Right lobe of liver (tissue), 4 donors: ENCODE data around the gene GJD2.

Experiments
- CTCF ChIP-seq, 4 donors: fragments of 200-600 bp in 3 of 4; fragments of 450-650 bp in 1 of 4; IDR thresholded peaks; one replicate each; pipeline versions ENCODE4 v1.5.1 to v1.8.0; 2016 to 2022; ENCODE audit warnings: antibody characterized with exemption in 4 of 4, mild to moderate bottlenecking in 2 of 4
- POLR2A ChIP-seq: fragments of 450-650 bp; IDR thresholded peaks from one replicate; pipeline ENCODE4 v1.6.1; 2017; ENCODE audit warnings: antibody characterized with exemption, mild to moderate bottlenecking
- donor health status: DM: no; HTN: no; CAD: no.
- donor health status: DM: no; HTN: no; CAD: no.
- donor health status: DM: no; HTN: yes; CAD: no.

- TF ChIP-seq CTCF (IDR thresholded peaks at IDR 0.05) (no peak), POLR2A (no peak)
These were observed 32.9 kb downstream of the GJD2 start for GRCh38 chr15:34721802-34722438.
